HEK293 (cell line): ENCODE measurements around the gene CEACAM1.
"Not testable (repeated sequence)": the region's sequence is repeated elsewhere in the genome, so short reads cannot be mapped to it uniquely, and the experiment has no call there.

Source experiments
- CTCF ChIA-PET: fragments of 350-600 bp; formaldehyde crosslinking; extraction: SDS; loops from one replicate; lab custom pipeline; 2021; ENCODE audit warnings: antibody characterized with exemption; lab: Yijun Ruan, JAX
- POLR2A ChIA-PET: fragments of 300-600 bp; formaldehyde crosslinking; extraction: SDS; loops from one replicate; lab custom pipeline; 2020; ENCODE audit warnings: antibody characterized with exemption, inconsistent platforms; lab: Yijun Ruan, JAX
- H3K27ac ChIP-seq: fragments of 200-500 bp; sonication (Bioruptor generic); 2 replicates; pipeline ENCODE4 v1.5.1; 2014; ENCODE audit warnings: low read depth, low read length, control low read depth, inconsistent platforms; ENCODE audit errors: extremely low read depth
- H3K36me3 ChIP-seq, 2 experiments: fragments of 200-500 bp in 1 of 2; sonication (Bioruptor generic) in 1 of 2; 1 replicate in 1 of 2; 2 replicates in 1 of 2; pipeline ENCODE4 v1.5.1; 2014 to 2017; ENCODE audit warnings: inconsistent platforms in 2 of 2, low read length in 2 of 2; ENCODE audit not compliant: control insufficient read depth in 2 of 2, insufficient read depth in 1 of 2
- H3K4me1 ChIP-seq: fragments of 200-500 bp; sonication (Bioruptor generic); 2 replicates; pipeline ENCODE4 v1.5.1; 2014; ENCODE audit warnings: mild to moderate bottlenecking, low read length, inconsistent platforms; ENCODE audit not compliant: control insufficient read depth, insufficient read depth
- H3K4me3 ChIP-seq: 2 replicates; pipeline ENCODE4 v1.5.1; 2011; ENCODE audit warnings: low read depth, mild to moderate bottlenecking, control low read depth, low read length, moderate library complexity
- H3K9me3 ChIP-seq: fragments of 200-500 bp; sonication (Bioruptor generic); 2 replicates; pipeline ENCODE4 v1.5.1; 2014; ENCODE audit warnings: low read depth, low read length, inconsistent platforms; ENCODE audit not compliant: control insufficient read depth, insufficient read depth
- EGR2 ChIP-seq: fragments of 450-650 bp; formaldehyde crosslinking; IDR thresholded peaks from 2 replicates; pipeline ENCODE4 v1.5.1; 2016; ENCODE audit warnings: low read depth, missing biosample characterization, missing genetic modification characterization
- KLF8 ChIP-seq: fragments of 450-650 bp; formaldehyde crosslinking; IDR thresholded peaks from 2 replicates; pipeline ENCODE4 v1.5.1; 2016; ENCODE audit warnings: missing biosample characterization, missing genetic modification characterization
- KLF9 ChIP-seq: fragments of 450-650 bp; formaldehyde crosslinking; IDR thresholded peaks from 2 replicates; pipeline ENCODE4 v1.5.1; 2016; ENCODE audit warnings: missing biosample characterization, missing genetic modification characterization, low read depth
- MYNN ChIP-seq: fragments of 450-650 bp; formaldehyde crosslinking; IDR thresholded peaks from 2 replicates; pipeline ENCODE4 v1.5.1; 2016; ENCODE audit warnings: missing biosample characterization, missing genetic modification characterization, borderline replicate concordance
- SALL2 ChIP-seq: fragments of 450-650 bp; formaldehyde crosslinking; IDR thresholded peaks from 2 replicates; pipeline ENCODE4 v1.5.0; 2017; ENCODE audit warnings: missing biosample characterization, mild to moderate bottlenecking, missing genetic modification characterization, borderline replicate concordance
- SCRT2 ChIP-seq: fragments of 450-650 bp; formaldehyde crosslinking; IDR thresholded peaks from 2 replicates; pipeline ENCODE4 v1.5.1; 2016; ENCODE audit warnings: missing biosample characterization, missing genetic modification characterization
- SP7 ChIP-seq: fragments of 450-650 bp; formaldehyde crosslinking; IDR thresholded peaks from 2 replicates; pipeline ENCODE4 v1.5.1; 2016; ENCODE audit warnings: missing biosample characterization, missing genetic modification characterization
- ZNF138 ChIP-seq: fragments of 450-650 bp; formaldehyde crosslinking; IDR thresholded peaks from 2 replicates; pipeline ENCODE4 v1.5.1; 2016; ENCODE audit warnings: missing biosample characterization, missing genetic modification characterization, borderline replicate concordance
- ZNF155 ChIP-seq: fragments of 450-650 bp; formaldehyde crosslinking; IDR thresholded peaks from 2 replicates; pipeline ENCODE4 v1.5.1; 2016; ENCODE audit warnings: missing biosample characterization, missing genetic modification characterization
- ZNF214 ChIP-seq: fragments of 450-650 bp; formaldehyde crosslinking; IDR thresholded peaks from 2 replicates; pipeline ENCODE4 v1.5.1; 2017; ENCODE audit warnings: missing biosample characterization, mild to moderate bottlenecking, missing genetic modification characterization, borderline replicate concordance
- ZNF280D ChIP-seq: fragments of 450-650 bp; formaldehyde crosslinking; IDR thresholded peaks from 2 replicates; pipeline ENCODE4 v1.5.1; 2016; ENCODE audit warnings: missing biosample characterization, missing genetic modification characterization
- ZNF560 ChIP-seq: fragments of 450-650 bp; formaldehyde crosslinking; IDR thresholded peaks from 2 replicates; pipeline ENCODE4 v1.5.1; 2017; ENCODE audit warnings: missing biosample characterization, missing genetic modification characterization, borderline replicate concordance
- ZNF561 ChIP-seq: fragments of 450-650 bp; IDR thresholded peaks from 2 replicates; pipeline ENCODE4 v1.5.1; 2018; ENCODE audit warnings: missing biosample characterization, missing genetic modification characterization, borderline replicate concordance
- ZNF571 ChIP-seq: fragments of 450-650 bp; formaldehyde crosslinking; IDR thresholded peaks from 2 replicates; pipeline ENCODE4 v1.5.0; 2017; ENCODE audit warnings: missing biosample characterization, missing genetic modification characterization
- ZNF585B ChIP-seq: fragments of 450-650 bp; formaldehyde crosslinking; IDR thresholded peaks from 2 replicates; pipeline ENCODE4 v1.5.1; 2016; ENCODE audit warnings: missing biosample characterization, missing genetic modification characterization
- ZNF670 ChIP-seq: fragments of 450-650 bp; formaldehyde crosslinking; IDR thresholded peaks from 2 replicates; pipeline ENCODE4 v1.5.1; 2016; ENCODE audit warnings: missing biosample characterization, missing genetic modification characterization, low read depth
- ZSCAN30 ChIP-seq: fragments of 450-650 bp; IDR thresholded peaks from 2 replicates; pipeline ENCODE4 v1.5.1; 2018; ENCODE audit warnings: missing biosample characterization, mild to moderate bottlenecking, missing genetic modification characterization, moderate library complexity

CEACAM1 gene

GRCh38 chr19:42524250-42524649 lies 4.0 kb downstream of the CEACAM1 start:
- TF ChIP-seq ZNF571 (tag by site-specific recombination) = no peak
- TF ChIP-seq ZNF670 (tag by site-specific recombination) = no peak
- TF ChIP-seq KLF8 = no peak
- TF ChIP-seq ZNF155 (tag by site-specific recombination) = no peak
- no peaks in the 10 kb centered on the region for H3K4me1 ChIP-seq
- no peaks in the 10 kb centered on the region for H3K36me3 ChIP-seq
- H3K4me3 ChIP-seq = no peak overlapping the region
- H3K9me3 ChIP-seq = no peaks in the 10 kb centered on the region
- no peak overlapping the region for H3K27ac ChIP-seq
- POLR2A ChIA-PET = no interaction called here
- CTCF ChIA-PET = interaction anchor here (0.6 to 1.5 kb wide), 3 partner anchors 12 to 540 kb away, joined by 3 to 6 read pairs (median 4); no protein-coding TSS in a partner anchor

GRCh38 chr19:42522262-42522661 lies 6.0 kb downstream of the CEACAM1 start:
- CTCF ChIA-PET = interaction anchor here (0.7 kb wide), 1 partner anchor 66 kb away, joined by 3 read pairs; no protein-coding TSS in a partner anchor

GRCh38 chr19:42521346-42522030 lies 6.8 kb downstream of the CEACAM1 start:
- no peak overlapping the region for H3K27ac ChIP-seq
- H3K4me1 ChIP-seq = no peaks in the 10 kb centered on the region
- no peaks in the 10 kb centered on the region for H3K36me3 ChIP-seq
- TF ChIP-seq SP7 (no peak), SCRT2 (tag by site-specific recombination) (peak; percentile 43; the same call in 1 of the 2 replicates)
- ChIA-PET CTCF (interaction anchor here (0.7 to 1.0 kb wide), 2 partner anchors 66 to 74 kb away, joined by 3 to 4 read pairs; no protein-coding TSS in a partner anchor), POLR2A (no interaction called here)
- no peaks in the 10 kb centered on the region; the same call in 1 of the 2 replicates for H3K9me3 ChIP-seq
- H3K4me3 ChIP-seq = no peak overlapping the region

More at GRCh38 chr19:42522262-42522661, 6.0 kb downstream of the CEACAM1 start:
- H3K36me3 ChIP-seq, POLR2A ChIA-PET, H3K4me1 ChIP-seq, H3K9me3 ChIP-seq, H3K27ac ChIP-seq, H3K4me3 ChIP-seq: not testable (repeated sequence)

GRCh38 chr19:42519108-42519507 lies 9.2 kb downstream of the CEACAM1 start:
- no peak overlapping the region for H3K4me3 ChIP-seq
- no peaks in the 10 kb centered on the region for H3K36me3 ChIP-seq
- H3K27ac ChIP-seq = no peak overlapping the region
- CTCF ChIA-PET = interaction anchor here (1.0 to 3.8 kb wide), 6 partner anchors 10 to 411 kb away, joined by 4 to 33 read pairs (median 4); partner anchors contain the start of gene CEACAM1
- POLR2A ChIA-PET = no interaction called here
- TF ChIP-seq EGR2 (tag by site-specific recombination) (no peak), ZNF560 (no peak), ZNF138 (tag by site-specific recombination) (no peak), ZSCAN30 (tag by site-specific recombination) (no peak), KLF9 (no peak), MYNN (no peak)
- TF ChIP-seq, all 188 proteins: peak for 0
- Histone ChIP-seq H3K4me1 (no peaks in the 10 kb centered on the region), H3K9me3 (no peaks in the 10 kb centered on the region; the same call in 1 of the 2 replicates)

- H3K36me3 ChIP-seq = no peaks in the 10 kb centered on the region
- H3K27ac ChIP-seq = no peak overlapping the region
- CTCF ChIA-PET = interaction anchor here (0.6 to 3.8 kb wide), 6 partner anchors 12 to 414 kb away, joined by 3 to 33 read pairs (median 6); partner anchors contain the start of gene CEACAM1
- no peak overlapping the region for H3K4me3 ChIP-seq
- POLR2A ChIA-PET = no interaction called here
- no peak for TF ChIP-seq ZNF214 (tag by site-specific recombination)
- peak; percentile 89 for TF ChIP-seq ZNF280D (tag by site-specific recombination)
- no peak for TF ChIP-seq MYNN
- no peak for TF ChIP-seq SALL2
- no peak for TF ChIP-seq ZNF561 (tag by site-specific recombination)
- no peak for TF ChIP-seq ZNF585B (tag by site-specific recombination)
- no peaks in the 10 kb centered on the region for H3K4me1 ChIP-seq
- H3K9me3 ChIP-seq = no peaks in the 10 kb centered on the region; the same call in 1 of the 2 replicates
These were observed 11.5 kb downstream of the CEACAM1 start for GRCh38 chr19:42516771-42517170.
